ENCODE measurements around the gene FOXP1.
A peak's percentile ranks its signal among the peaks of the same experiment; 100 is the strongest.

The FOXP1 gene

DNA sequence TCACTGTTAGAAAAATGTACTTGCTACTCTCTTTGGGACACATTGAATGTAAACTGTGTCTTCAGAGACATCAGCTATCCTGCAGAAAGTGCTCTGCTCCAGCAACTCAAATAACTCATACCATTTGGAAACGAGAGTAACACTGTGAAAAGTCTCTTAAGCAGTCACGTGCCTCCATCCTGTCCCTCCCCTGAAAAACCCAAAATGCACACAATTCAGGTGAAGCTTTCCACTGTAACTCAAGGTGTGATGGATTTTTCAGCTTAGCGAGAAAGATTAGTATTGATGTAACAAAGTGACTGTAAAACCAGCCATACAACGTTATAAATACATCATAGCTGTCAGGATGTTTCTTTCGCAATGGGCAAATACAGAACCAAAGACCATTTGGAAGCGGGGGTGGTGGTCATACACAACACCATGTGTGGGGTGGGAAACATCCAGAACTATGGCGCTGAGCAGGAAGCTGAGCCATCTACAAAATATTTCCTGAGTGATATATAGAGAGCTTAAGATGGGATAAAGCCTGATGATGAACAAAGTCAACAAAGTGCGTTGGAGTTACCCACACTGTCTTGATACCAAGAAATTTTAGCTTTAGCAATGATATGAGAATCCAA lies 332.3 kb downstream of the FOXP1 start:
- no peak for DNase-seq

- DNase-seq, result no peak
Observed at GRCh38 chr3:71250026-71250425, 333.5 kb downstream of the FOXP1 start.

DNA sequence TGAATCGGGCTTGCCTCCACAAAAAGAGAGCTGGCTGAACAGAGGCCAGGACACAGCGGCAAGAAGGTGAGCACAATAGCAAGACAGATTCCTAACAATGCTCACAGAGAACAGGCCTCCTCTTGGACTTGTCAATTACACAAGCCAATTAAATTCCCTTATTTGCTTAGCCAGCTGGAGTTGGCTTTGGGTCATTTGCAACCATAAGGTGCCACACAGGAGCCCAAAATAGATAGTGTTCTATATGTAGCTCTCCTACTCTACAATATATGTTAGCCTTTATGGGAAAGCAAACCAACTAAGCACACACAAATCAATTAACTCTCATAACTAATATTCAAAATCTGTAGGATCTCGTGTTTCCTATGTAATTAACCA lies 335.6 kb downstream of the FOXP1 start:
- DNase-seq, result no peak

- peak; percentile 75 for DNase-seq
Observed at GRCh38 chr3:71247221-71247957, 336.1 kb downstream of the FOXP1 start.

DNA sequence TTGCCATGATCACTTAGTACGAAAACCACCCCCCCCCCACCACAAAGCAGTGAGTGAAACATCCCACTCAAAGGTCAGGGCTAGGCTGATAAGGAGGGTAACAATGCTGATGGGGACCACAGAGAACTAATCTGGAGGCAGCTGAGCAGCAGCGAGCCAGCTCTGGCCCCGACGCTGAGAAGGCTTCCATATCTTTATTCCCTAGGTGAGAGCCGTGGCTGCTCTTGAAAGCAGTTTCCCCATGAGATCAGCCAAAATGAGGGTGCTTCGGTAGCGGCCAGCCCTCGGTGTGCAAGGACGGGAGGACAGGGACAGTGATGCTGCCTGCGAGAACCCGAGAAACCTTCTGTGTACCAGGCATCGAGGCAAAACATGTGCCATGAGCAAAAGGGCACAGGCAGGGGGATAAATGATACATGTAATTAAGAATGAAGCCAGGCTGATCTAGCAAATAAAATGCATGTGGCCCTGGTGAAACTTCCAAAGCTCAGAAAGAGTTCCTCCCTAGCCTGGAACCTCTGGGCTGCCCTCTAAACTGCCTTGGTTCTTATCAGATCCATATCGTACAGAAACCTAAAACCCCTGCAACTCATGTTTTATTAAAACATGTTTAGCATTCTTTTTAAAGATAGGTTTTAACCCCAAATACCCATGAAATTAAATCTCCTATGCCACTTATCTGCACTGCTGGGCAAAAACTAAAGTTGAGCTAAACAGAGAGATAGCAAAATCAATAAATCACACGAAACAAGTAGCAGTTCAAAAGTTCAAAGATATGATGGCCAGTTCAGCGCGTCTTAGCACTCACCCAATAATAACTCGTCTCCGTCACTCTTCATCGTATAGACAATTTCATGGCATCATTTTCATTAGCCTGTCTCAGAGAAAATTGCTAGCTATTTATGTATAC lies 337.3 kb downstream of the FOXP1 start:
- no peak for DNase-seq

GRCh38 chr3:71244826-71245488 lies 338.6 kb downstream of the FOXP1 start:
- no peak for DNase-seq

GRCh38 chr3:71244153-71244825 lies 339.2 kb downstream of the FOXP1 start:
- DNase-seq, result no peak

GRCh38 chr3:71243229-71243628 lies 340.3 kb downstream of the FOXP1 start:
- DNase-seq, result no peak

DNA sequence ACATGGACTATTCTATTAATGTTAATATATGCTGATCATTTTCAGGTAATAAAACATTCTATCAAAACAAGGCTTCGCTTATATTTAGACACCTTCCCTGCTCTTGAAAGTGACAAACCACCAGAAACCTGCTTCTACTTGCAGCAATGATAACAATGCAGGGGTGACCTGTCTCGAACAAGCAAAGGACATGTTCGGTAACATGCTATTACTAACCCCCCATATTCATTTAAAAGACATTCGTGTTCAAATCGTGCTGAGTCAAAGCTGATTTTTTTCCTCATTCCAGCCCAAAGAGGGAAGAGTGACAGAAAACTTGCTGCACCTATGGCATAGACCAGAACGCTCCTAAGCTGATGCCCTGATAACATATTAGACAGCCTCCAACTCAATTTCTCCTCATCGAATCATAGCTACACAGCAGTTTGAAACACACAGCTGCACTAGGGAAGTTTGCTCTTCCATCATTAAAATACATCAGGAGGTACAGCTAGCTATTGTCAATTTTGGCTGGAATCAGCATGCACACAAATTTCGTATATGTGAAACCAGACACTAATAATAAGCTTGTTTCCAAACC lies 341.5 kb downstream of the FOXP1 start:
- no peak for DNase-seq

DNA sequence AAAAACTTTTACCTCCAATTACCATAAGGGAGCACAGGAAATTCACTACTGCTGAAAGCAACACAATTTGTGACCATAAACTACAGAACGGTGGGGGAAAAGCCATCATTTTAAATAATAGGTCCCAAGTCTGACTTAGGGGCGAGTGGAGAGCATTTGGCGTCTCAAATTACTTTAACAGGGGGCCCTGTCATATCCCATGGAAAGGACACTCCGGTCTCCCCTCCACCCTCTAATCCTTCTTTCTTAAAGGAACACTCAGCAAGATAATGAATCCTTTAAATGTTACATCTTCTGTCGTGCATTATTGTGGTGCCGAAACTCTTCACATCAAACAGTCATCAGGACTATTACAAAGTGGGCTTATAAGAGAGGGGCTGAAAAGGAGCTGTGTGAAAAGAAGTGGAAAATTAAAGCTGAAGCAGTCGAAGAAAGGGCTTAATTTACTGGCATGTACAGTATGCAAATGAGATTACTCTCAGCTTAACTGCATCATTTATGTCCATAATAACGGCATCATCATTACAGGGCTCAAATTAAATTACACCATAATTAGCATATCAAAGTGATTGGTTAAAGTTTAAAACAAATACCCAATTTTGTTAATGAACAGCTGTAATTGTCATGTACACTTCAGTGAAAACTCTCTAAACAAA lies 342.2 kb downstream of the FOXP1 start:
- DNase-seq, result no peak

DNA sequence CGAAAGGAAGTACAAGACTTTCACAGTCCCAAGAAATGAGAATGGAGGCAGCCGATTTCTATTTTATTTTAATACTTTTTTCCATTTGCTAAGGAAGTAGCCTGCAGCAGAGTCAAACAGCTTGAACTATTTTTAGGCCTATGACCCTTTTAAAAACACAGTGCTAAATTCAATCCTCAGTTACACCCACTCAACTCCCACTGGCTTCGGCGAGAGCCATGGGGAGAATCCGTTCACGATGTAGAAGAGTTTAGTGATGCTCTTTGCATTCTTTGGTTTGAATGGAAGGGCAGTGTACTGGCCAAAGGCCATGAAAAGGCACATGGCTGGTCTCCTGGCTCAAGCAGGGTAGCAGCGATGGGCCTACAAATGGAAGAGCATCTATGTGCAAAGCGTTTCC lies 343.5 kb downstream of the FOXP1 start:
- no peak for DNase-seq

- DNase-seq, result no peak
Observed at GRCh38 chr3:71238355-71238757, 345.2 kb downstream of the FOXP1 start.

DNA sequence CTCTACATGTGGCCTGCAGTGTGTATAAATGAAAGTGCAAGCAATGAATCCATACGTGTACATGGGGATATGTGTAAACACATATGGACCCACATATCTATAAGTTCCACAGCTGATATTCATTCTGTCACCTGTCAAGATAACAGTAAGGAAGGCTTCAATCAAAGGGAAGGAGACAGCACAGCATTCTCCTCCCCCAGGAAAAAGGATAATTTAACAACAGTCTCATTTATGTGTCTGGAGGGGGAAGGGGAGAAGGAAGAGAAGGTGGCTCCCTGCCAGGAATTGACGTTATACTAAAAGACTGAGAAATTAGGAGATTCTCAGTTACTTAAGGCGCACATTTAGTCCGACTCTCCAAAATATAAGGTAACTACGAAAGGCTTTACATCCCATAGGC lies 345.9 kb downstream of the FOXP1 start:
- DNase-seq, result no peak

DNA sequence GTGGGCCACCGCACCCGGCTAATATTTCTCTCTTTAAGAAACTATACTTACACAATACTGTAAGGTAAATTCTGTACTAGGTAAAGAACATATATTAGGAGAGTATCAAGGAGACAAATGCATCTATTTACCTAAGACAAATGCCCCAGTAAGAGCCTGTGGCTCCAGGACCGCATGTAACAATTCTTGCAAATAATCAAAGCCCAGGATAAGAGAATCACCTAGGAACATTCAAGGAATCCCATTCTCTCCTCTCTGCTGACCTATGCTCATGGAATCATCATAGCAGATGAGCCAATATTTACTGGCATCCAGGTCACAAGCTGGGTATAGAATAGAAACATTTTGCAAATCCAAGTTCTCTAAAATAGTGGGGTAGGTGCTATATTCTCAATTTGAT lies 347.7 kb downstream of the FOXP1 start:
- DNase-seq, result no peak

GRCh38 chr3:71232895-71233294 lies 350.6 kb downstream of the FOXP1 start:
- DNase-seq, result no peak

DNA sequence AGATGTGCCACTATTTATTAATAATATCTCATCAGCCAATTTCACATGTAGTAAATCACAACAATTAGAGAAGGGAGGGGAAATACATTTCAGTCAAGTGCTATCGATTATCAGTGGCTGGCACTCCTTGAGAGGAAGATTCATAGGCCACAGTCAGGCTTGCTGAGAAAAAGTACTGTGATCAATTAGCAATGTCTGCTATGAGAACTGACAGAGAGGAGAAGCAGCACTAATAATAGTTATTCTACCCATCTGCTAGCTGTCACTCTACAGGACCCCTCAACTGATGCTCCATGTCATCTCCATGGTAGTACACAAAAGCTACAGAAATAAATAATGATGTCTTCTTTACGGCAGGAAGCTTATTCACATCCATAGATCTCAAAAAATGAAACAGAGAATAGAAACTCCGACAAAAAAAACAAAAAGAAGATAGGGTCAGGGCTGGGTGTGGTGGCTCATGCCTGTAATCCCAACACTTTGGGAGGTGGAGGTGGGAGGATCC lies 351.3 kb downstream of the FOXP1 start:
- no peak for DNase-seq

DNA sequence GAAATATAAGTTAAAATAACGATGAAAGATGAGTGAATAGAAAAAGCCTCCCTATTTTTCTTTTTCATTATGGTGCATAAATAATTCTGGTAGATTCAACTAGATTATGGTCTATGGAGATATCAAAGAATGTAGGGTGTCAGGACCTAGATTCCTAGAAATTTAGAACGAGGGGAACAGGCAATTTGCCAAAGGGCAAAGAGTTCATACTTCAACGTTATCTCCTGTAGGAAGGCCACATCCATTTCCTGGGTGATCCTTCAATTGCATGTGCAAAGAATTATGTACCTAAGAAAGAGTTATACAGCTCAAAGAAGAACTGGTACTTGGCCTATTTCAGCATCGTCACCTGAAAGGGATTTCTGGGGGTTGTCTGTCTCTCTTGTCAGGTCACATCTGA lies 351.8 kb downstream of the FOXP1 start:
- no peak for DNase-seq

GRCh38 chr3:71229905-71230657 lies 353.4 kb downstream of the FOXP1 start:
- no peak for DNase-seq

DNA sequence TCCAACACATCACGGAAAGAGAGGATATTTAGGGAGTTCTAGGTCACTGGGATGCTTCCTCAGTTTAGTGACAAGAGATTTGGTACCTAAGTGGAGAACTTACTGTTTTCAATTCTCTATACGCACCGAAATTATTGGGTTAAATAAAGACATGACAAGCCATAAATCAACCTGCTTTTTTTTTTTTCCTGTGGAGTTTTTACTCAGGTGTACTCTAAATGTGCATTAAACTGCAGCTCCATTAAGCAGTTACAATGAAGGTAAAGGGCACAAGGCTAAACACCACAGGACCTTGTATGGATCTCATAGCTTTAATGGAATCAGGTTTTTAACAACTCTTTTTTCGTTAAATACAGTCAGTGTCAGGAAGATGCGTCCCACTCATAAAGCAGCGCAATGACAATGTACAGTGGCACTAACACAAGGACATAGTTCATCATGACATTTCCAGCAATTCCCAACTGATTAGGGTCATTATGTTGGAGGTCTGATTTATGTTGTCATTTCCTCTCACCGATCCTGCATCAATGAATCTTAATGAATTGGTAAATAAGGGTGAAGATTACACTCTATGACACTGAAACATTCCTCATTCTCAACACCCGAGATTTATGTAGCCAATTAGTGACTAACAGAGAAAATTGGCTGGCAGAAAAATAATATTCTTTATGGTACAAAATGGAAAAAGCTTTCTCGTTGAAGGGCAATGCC lies 355.2 kb downstream of the FOXP1 start:
- DNase-seq, result no peak

DNA sequence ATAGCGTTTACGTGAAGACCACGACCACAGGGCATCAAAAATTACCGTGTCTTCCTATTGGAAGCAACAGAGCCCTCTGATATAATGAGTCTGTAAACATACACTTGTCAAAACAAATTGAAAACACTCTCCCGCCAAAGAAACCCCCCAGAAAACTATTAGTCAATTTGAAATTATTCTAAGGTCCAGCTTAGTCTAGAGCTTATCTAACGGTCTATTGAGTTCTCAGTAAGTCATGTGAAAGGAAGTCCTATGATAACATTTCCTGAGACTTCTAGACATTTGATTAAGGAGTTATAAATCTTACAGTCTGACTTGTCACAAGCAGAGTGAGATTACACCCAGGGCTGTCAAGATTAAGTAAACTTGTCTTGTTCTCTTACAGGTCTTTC lies 356.3 kb downstream of the FOXP1 start:
- DNase-seq, result no peak

All from islet precursor cell (in vitro differentiated cells).